HEK293T (cell line): ENCODE results near the gene PHF20.

Experiments used
- BHLHE40 ChIP-seq: fragments of 450-650 bp; IDR thresholded peaks from 2 replicates; pipeline ENCODE4 v1.6.1; 2016; ENCODE audit warnings: mild to moderate bottlenecking, moderate library complexity, borderline replicate concordance
- CTBP1 ChIP-seq: fragments of 450-650 bp; IDR thresholded peaks from 2 replicates; pipeline ENCODE4 v1.6.1; 2016; ENCODE audit warnings: borderline replicate concordance
- NFRKB ChIP-seq: fragments of 450-650 bp; IDR thresholded peaks from 2 replicates; pipeline ENCODE4 v1.6.1; 2016; ENCODE audit warnings: mild to moderate bottlenecking, moderate library complexity
- SP1 ChIP-seq: fragments of 450-650 bp; IDR thresholded peaks from 2 replicates; pipeline ENCODE4 v1.6.1; 2017
- SUZ12 ChIP-seq: fragments of 450-650 bp; IDR thresholded peaks from 2 replicates; pipeline ENCODE4 v1.6.1; 2016; ENCODE audit warnings: mild to moderate bottlenecking

GRCh38 chr20:35776513-35777101, 4.8 kb downstream of the PHF20 start:
- no peak for TF ChIP-seq CTBP1
- TF ChIP-seq SUZ12: no peak
- TF ChIP-seq SP1: no peak
- no peak for TF ChIP-seq BHLHE40
- no peak for TF ChIP-seq NFRKB
